Erythroblast (primary cell): Measurements from ENCODE around the gene SPC25.

Experiments used
- GATA1 ChIP-seq: IDR thresholded peaks from 2 replicates; pipeline ENCODE4 v1.6.1; 2011; ENCODE audit warnings: low read depth, mild to moderate bottlenecking, control low read depth, low read length, moderate library complexity
- POLR2A ChIP-seq: IDR thresholded peaks from 2 replicates; pipeline ENCODE4 v1.6.1; 2011; ENCODE audit warnings: mild to moderate bottlenecking, low read length

DNA sequence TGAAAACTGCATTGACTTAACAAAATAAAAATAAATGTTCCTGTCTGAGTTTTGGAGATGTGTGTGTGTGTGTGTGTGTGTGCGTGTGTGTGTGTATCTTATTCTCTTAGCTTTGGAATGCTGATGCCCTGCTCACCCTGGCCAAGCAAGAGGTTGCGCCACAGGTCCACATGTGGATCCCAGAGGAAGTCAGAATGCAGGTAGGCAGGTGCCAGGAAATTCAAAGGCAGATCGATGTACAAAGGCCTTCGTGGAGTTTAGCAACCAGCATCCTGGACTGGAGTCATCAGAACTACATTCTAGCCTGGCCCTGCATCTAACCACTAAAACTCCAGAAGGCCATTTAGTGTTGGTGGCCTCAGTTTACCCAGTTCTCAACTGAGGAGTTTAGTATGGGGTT, 23.3 kb upstream of the SPC25 start:
- TF ChIP-seq POLR2A (no peak), GATA1 (no peak)
